Panc1 (cell line): ENCODE data around the gene ANKRD55. TPM values are rescaled to one million over a fixed set of nuclear protein-coding genes. Genes with fewer than 3 reads are reported as not detected.

Experiments
- ATAC-seq: fragments of 200-7000 bp; cut with Tn5 transposase; 2 replicates; pipeline ENCODE4 v1.9.1; 2020; ENCODE audit warnings: mild to moderate bottlenecking, moderate library complexity
- BruUV-seq: library from RNA; stranded (reverse); fragments of 400-500 nt; replicated peaks from 2 replicates; lab custom pipeline; 2021; lab: Mats Ljungman, UMichigan
- CTCF ChIA-PET: fragments of 300-600 bp; sonication (Branson Sonifier 250); formaldehyde crosslinking; loops from one replicate; lab custom pipeline; 2022; ENCODE audit warnings: antibody characterized with exemption; lab: Charles Lee
- POLR2A ChIA-PET: fragments of 300-600 bp; sonication (Branson Sonifier 250); formaldehyde crosslinking; loops from one replicate; lab custom pipeline; 2022; ENCODE audit warnings: antibody characterized with exemption; lab: Charles Lee
- DNase-seq: peaks from one replicate; pipeline ENCODE4 v3.0.0-alpha.2; 2010; ENCODE audit warnings: low read depth, low spot score
- H3K27ac ChIP-seq: 2 replicates; pipeline ENCODE4 v1.5.1; 2011; ENCODE audit warnings: mild to moderate bottlenecking, low read length, inconsistent platforms
- H3K27me3 ChIP-seq: fragments of 200-500 bp; sonication (Bioruptor generic); 2 replicates; pipeline ENCODE4 v1.6.0; 2014; ENCODE audit warnings: low read length, inconsistent platforms; ENCODE audit not compliant: control insufficient read depth, insufficient read depth
- H3K36me3 ChIP-seq: fragments of 200-500 bp; sonication (Bioruptor generic); 2 replicates; pipeline ENCODE4 v1.5.1; 2014; ENCODE audit warnings: inconsistent platforms, mild to moderate bottlenecking, low read length, moderate library complexity; ENCODE audit not compliant: control insufficient read depth, insufficient read depth
- H3K4me1 ChIP-seq: 2 replicates; pipeline ENCODE4 v1.5.1; 2011; ENCODE audit warnings: inconsistent platforms, mild to moderate bottlenecking, low read length, moderate library complexity; ENCODE audit not compliant: control insufficient read depth, insufficient read depth
- H3K4me3 ChIP-seq, 2 experiments: 2 replicates each; pipeline ENCODE4 v1.5.1; 2011 to 2012; ENCODE audit warnings: low read depth in 2 of 2, low read length in 2 of 2, mild to moderate bottlenecking in 2 of 2, inconsistent platforms in 1 of 2, moderate library complexity in 1 of 2
- H3K9me3 ChIP-seq: fragments of 200-500 bp; sonication (Bioruptor generic); 2 replicates; pipeline ENCODE4 v1.5.1; 2014; ENCODE audit warnings: low read depth, mild to moderate bottlenecking, inconsistent platforms, low read length, moderate library complexity; ENCODE audit not compliant: control insufficient read depth, insufficient read depth
- CTCF ChIP-seq: fragments of 450-650 bp; IDR thresholded peaks from 2 replicates; pipeline ENCODE4 v1.5.1; 2017; ENCODE audit warnings: mild to moderate bottlenecking
- POLR2AphosphoS5 ChIP-seq: IDR thresholded peaks from 2 replicates; pipeline ENCODE4 v1.6.1; 2012; ENCODE audit warnings: mild to moderate bottlenecking, low read depth, low read length, moderate library complexity
- REST ChIP-seq, 2 experiments: IDR thresholded peaks; 2 replicates each; pipeline ENCODE4 v1.6.1; 2011 to 2012; ENCODE audit warnings: low read depth in 2 of 2, control low read depth in 1 of 2, low read length in 1 of 2, mild to moderate bottlenecking in 1 of 2, moderate library complexity in 1 of 2; ENCODE audit not compliant: insufficient read depth in 1 of 2
- SIN3A ChIP-seq: IDR thresholded peaks from 2 replicates; pipeline ENCODE4 v1.6.1; 2012; ENCODE audit warnings: low read depth, mild to moderate bottlenecking, low read length, moderate library complexity, borderline replicate concordance; ENCODE audit not compliant: insufficient read depth
- TCF7L2 ChIP-seq: IDR thresholded peaks from 2 replicates; pipeline ENCODE4 v1.6.1; 2011; ENCODE audit warnings: mild to moderate bottlenecking, low read depth, low read length, inconsistent platforms
- in situ Hi-C: cut with HindIII; loops from 2 replicates; pipeline ENCODE4 v1.10.0; 2016; ENCODE audit warnings: low sequenced_read_pairs, low pct_unique_long_range_greater_than_20kb
- intact Hi-C: fragments of 100-400 bp; cut with micrococcal nuclease; formaldehyde crosslinking; loops from one replicate; pipeline ENCODE4 v1.10.0; 2022; ENCODE audit not compliant: unreplicated experiment
- total RNA-seq: library from RNA; stranded (reverse); gene quantifications from one replicate; pipeline ENCODE4 v1.2.1, GENCODE V29; 2021; ENCODE audit not compliant: unreplicated experiment

Gene ANKRD55
- total RNA-seq, 1 experiment from 2014 or later: not detected

GRCh38 chr5:56115589-56115988 lies 117.5 kb downstream of the ANKRD55 start:
- H3K4me1 ChIP-seq: no peaks in the 10 kb centered on the region; the same call in 1 of the 2 replicates
- in situ Hi-C loops (no loop called here), intact Hi-C loops (no loop called here)
- CTCF ChIA-PET: no interaction called here
- no peaks in the 10 kb centered on the region for H3K27me3 ChIP-seq
- H3K36me3 ChIP-seq: no peaks in the 10 kb centered on the region
- no peaks in the 10 kb centered on the region; the same call in 1 of the 2 replicates for H3K9me3 ChIP-seq
- no TSS peak for BruUV-seq
- ATAC-seq (no peak), DNase-seq (no peak)
- H3K27ac ChIP-seq: no peak overlapping the region
- TF ChIP-seq TCF7L2 (no peak), REST (IDR thresholded peaks at IDR 0.05; ENCODE audit: insufficient read depth in 1 of 2, low read depth in 2 of 2, low read length in 1 of 2) (no peak), CTCF (no peak), SIN3A (no peak), POLR2AphosphoS5 (no peak)
- no peak overlapping the region for H3K4me3 ChIP-seq
- POLR2A ChIA-PET: interaction anchor here (0.6 kb wide), 1 partner anchor 813 kb away, joined by 13 read pairs; no protein-coding TSS in a partner anchor

GRCh38 chr5:56112526-56113121 lies 120.5 kb downstream of the ANKRD55 start:
- intact Hi-C loops: no loop called here
- ATAC-seq (no peak), DNase-seq (no peak)
- Histone ChIP-seq H3K27me3 (no peaks in the 10 kb centered on the region), H3K4me1 (no peaks in the 10 kb centered on the region; the same call in 1 of the 2 replicates), H3K27ac (no peak overlapping the region), H3K9me3 (no peaks in the 10 kb centered on the region), H3K4me3 (no peak overlapping the region), H3K36me3 (no peaks in the 10 kb centered on the region)
- ChIA-PET CTCF (no interaction called here), POLR2A (no interaction called here)
- TF ChIP-seq CTCF (no peak), SIN3A (no peak), POLR2AphosphoS5 (no peak), REST (IDR thresholded peaks at IDR 0.05; ENCODE audit: insufficient read depth in 1 of 2, low read depth in 2 of 2, low read length in 1 of 2) (no peak), TCF7L2 (no peak)
- no TSS peak for BruUV-seq
- in situ Hi-C loops: no loop called here
